GM23338 (cell line): ENCODE data around the gene DEK. TPM values are rescaled to one million over a fixed set of nuclear protein-coding genes. Genes with fewer than 3 reads are reported as not detected.

Experiments used
- ATAC-seq: fragments of 200-7000 bp; cut with Tn5 transposase; 3 replicates; pipeline ENCODE4 v1.9.1; 2020
- DNase-seq: peaks from one replicate; pipeline ENCODE4 v3.0.0-alpha.2; 2015; ENCODE audit warnings: low spot score
- H2AFZ ChIP-seq: fragments of 200-600 bp; sonication (generic); 2 replicates; pipeline ENCODE4 v1.8.0; 2016; ENCODE audit warnings: antibody characterized with exemption, mild to moderate bottlenecking, moderate library complexity
- H3F3A ChIP-seq: fragments of 200-600 bp; sonication (generic); replicated peaks from 2 replicates; pipeline ENCODE4 v1.8.0; 2017; ENCODE audit warnings: antibody characterized with exemption, mixed run types, low read depth
- H3K27ac ChIP-seq: fragments of 200-600 bp; sonication (generic); 2 replicates; pipeline ENCODE4 v1.6.1; 2016; ENCODE audit warnings: low read depth
- H3K27me3 ChIP-seq: fragments of 200-600 bp; sonication (generic); 2 replicates; pipeline ENCODE4 v1.8.0; 2016; ENCODE audit warnings: mild to moderate bottlenecking, mixed run types, moderate library complexity; ENCODE audit not compliant: insufficient read depth
- H3K36me3 ChIP-seq: fragments of 200-600 bp; sonication (generic); 2 replicates; pipeline ENCODE4 v1.8.0; 2016; ENCODE audit warnings: mild to moderate bottlenecking; ENCODE audit not compliant: insufficient read depth
- H3K4me1 ChIP-seq: fragments of 200-600 bp; sonication (generic); 2 replicates; pipeline ENCODE4 v1.8.0; 2016; ENCODE audit warnings: mild to moderate bottlenecking, moderate library complexity; ENCODE audit not compliant: insufficient read depth
- H3K4me2 ChIP-seq: fragments of 200-600 bp; sonication (generic); 2 replicates; pipeline ENCODE4 v1.7.1; 2017; ENCODE audit warnings: mixed run types
- H3K4me3 ChIP-seq: fragments of 200-600 bp; sonication (generic); 2 replicates; pipeline ENCODE4 v1.6.1; 2016; ENCODE audit warnings: mixed run types
- H3K79me2 ChIP-seq: fragments of 200-600 bp; sonication (generic); replicated peaks from 2 replicates; pipeline ENCODE4 v1.8.0; 2017; ENCODE audit warnings: mild to moderate bottlenecking; ENCODE audit not compliant: insufficient read depth
- H3K9me2 ChIP-seq: fragments of 200-600 bp; sonication (generic); 2 replicates; pipeline ENCODE4 v1.8.0; 2017; ENCODE audit not compliant: insufficient read depth
- H4K20me1 ChIP-seq: fragments of 200-600 bp; sonication (generic); replicated peaks from 2 replicates; pipeline ENCODE4 v1.8.0; 2017; ENCODE audit warnings: mild to moderate bottlenecking; ENCODE audit not compliant: insufficient read depth
- H3K27ac Mint-ChIP-seq: 2 replicates; pipeline ENCODE4 v1.8.0; 2020; ENCODE audit warnings: inconsistent platforms, mild to moderate bottlenecking, moderate library complexity, mixed read lengths
- H3K27me3 Mint-ChIP-seq: 3 replicates; pipeline ENCODE4 v1.8.0; 2022; ENCODE audit warnings: low read depth, mild to moderate bottlenecking, moderate library complexity, mixed read lengths, inconsistent platforms; ENCODE audit not compliant: insufficient read depth, poor library complexity
- H3K36me3 Mint-ChIP-seq: 3 replicates; pipeline ENCODE4 v1.8.0; 2021; ENCODE audit warnings: low read depth, mild to moderate bottlenecking, inconsistent platforms, moderate library complexity, mixed read lengths
- H3K4me1 Mint-ChIP-seq: 3 replicates; pipeline ENCODE4 v1.8.0; 2020; ENCODE audit warnings: mild to moderate bottlenecking, inconsistent platforms, mixed read lengths
- H3K4me3 Mint-ChIP-seq: 3 replicates; pipeline ENCODE4 v1.8.0; 2021; ENCODE audit warnings: moderate library complexity, mild to moderate bottlenecking, inconsistent platforms, mixed read lengths
- H3K9me3 Mint-ChIP-seq: 3 replicates; pipeline ENCODE4 v1.8.0; 2020; ENCODE audit warnings: moderate library complexity, mild to moderate bottlenecking, inconsistent platforms, mixed read lengths
- CREB1 ChIP-seq: fragments of 250-450 bp; sonication (Bioruptor Pico); IDR thresholded peaks from 2 replicates; pipeline ENCODE4 v1.5.0; 2020; ENCODE audit warnings: low read depth, mild to moderate bottlenecking, moderate library complexity
- CTCF ChIP-seq, 2 experiments: fragments of 200-600 bp in 1 of 2; sonication (generic) in 1 of 2; conservative IDR thresholded peaks; 2 replicates each; pipeline versions ENCODE4 v1.5.1 to v1.6.1; 2016 to 2017; ENCODE audit warnings: antibody characterized with exemption in 2 of 2, low read depth in 2 of 2, mild to moderate bottlenecking in 2 of 2, moderate library complexity in 1 of 2
- EZH2phosphoT487 ChIP-seq: fragments of 200-600 bp; sonication (generic); IDR thresholded peaks from one replicate; pipeline ENCODE4 v1.8.1; 2018; ENCODE audit warnings: antibody characterized with exemption; ENCODE audit not compliant: unreplicated experiment
- REST ChIP-seq: IDR thresholded peaks from one replicate; pipeline ENCODE4 v1.6.1; 2018; ENCODE audit warnings: antibody characterized with exemption; ENCODE audit not compliant: unreplicated experiment
- STAT1 ChIP-seq: IDR thresholded peaks from one replicate; pipeline ENCODE4 v1.6.1; 2016; ENCODE audit warnings: antibody characterized with exemption; ENCODE audit not compliant: unreplicated experiment
- ZNF114 ChIP-seq: fragments of 250-450 bp; sonication (Bioruptor Pico); IDR thresholded peaks from 2 replicates; pipeline ENCODE4 v1.5.0; 2020; ENCODE audit warnings: mild to moderate bottlenecking, moderate library complexity
- ZNF331 ChIP-seq: fragments of 250-450 bp; sonication (Bioruptor Pico); IDR thresholded peaks from 2 replicates; pipeline ENCODE4 v1.5.0; 2020; ENCODE audit warnings: low read depth, mild to moderate bottlenecking, moderate library complexity
- ZNF462 ChIP-seq: fragments of 250-450 bp; sonication (Bioruptor Pico); IDR thresholded peaks from 2 replicates; pipeline ENCODE4 v1.5.0; 2020; ENCODE audit warnings: mild to moderate bottlenecking, moderate library complexity
- polyA plus RNA-seq: library from polyadenylated mRNA; unstranded; fragments of >200 nt; fragmentation: Nextera tagmentation; extraction: Ambion mirVana; gene quantifications from 2 replicates; pipeline ENCODE4 v1.2.1, GENCODE V29; 2016
- total RNA-seq: library from RNA; depleted of rRNA; stranded (reverse); fragments of >200 nt; shearing (Covaris generic); gene quantifications from 2 replicates; pipeline ENCODE4 v1.2.3, GENCODE V29; 2014

Gene DEK
- total and polyA plus RNA-seq, 2 experiments from 2014 or later: 218 to 582 TPM

GRCh38 chr6:18281564-18281963, 17.2 kb upstream of the DEK start:
- H3K4me1 ChIP-seq: peaks cover 16% of the 10 kb centered on the region
- H2AFZ ChIP-seq: no peak overlapping the region
- H3K36me3 ChIP-seq: no peaks in the 10 kb centered on the region
- no peak overlapping the region for H3K27ac ChIP-seq
- 0 out of 2 replicates have a peak, but pooled peaks cover 2% of the 10 kb centered on the region for H4K20me1 ChIP-seq
- ATAC-seq (no peak), DNase-seq (no peak)
- Mint-ChIP-seq H3K4me3 (no peak overlapping the region), H3K36me3 (no peaks in the 10 kb centered on the region; the same call in 2 of the 3 replicates), H3K27ac (no peak overlapping the region), H3K4me1 (peaks cover 11% of the 10 kb centered on the region), H3K27me3 (peaks cover 21% of the 10 kb centered on the region), H3K9me3 (no peaks in the 10 kb centered on the region; the same call in 2 of the 3 replicates)
- H3K79me2 ChIP-seq: no peaks in the 10 kb centered on the region
- no peak overlapping the region for H3K4me3 ChIP-seq
- TF ChIP-seq CTCF (conservative IDR thresholded peaks at IDR 0.05; ENCODE audit: low read depth in 2 of 2): no peak
- TF ChIP-seq ZNF331: no peak
- TF ChIP-seq EZH2phosphoT487: no peak
- H3F3A ChIP-seq: no peaks in the 10 kb centered on the region
- H3K4me2 ChIP-seq: no peak overlapping the region
- peaks cover 40% of the 10 kb centered on the region for H3K27me3 ChIP-seq
- no peaks in the 10 kb centered on the region for H3K9me2 ChIP-seq

- Histone ChIP-seq H3F3A (no peaks in the 10 kb centered on the region), H2AFZ (no peak overlapping the region), H3K79me2 (no peaks in the 10 kb centered on the region), H3K9me2 (no peaks in the 10 kb centered on the region), H4K20me1 (0 out of 2 replicates have a peak, but pooled peaks cover 2% of the 10 kb centered on the region), H3K4me1 (peaks cover 17% of the 10 kb centered on the region), H3K27me3 (peaks cover 54% of the 10 kb centered on the region), H3K27ac (no peak overlapping the region), H3K4me3 (no peak overlapping the region), H3K36me3 (no peaks in the 10 kb centered on the region), H3K4me2 (no peak overlapping the region)
- DNase-seq (no peak), ATAC-seq (no peak)
- Mint-ChIP-seq H3K36me3 (no peaks in the 10 kb centered on the region; the same call in 2 of the 3 replicates), H3K27ac (no peak overlapping the region), H3K4me1 (peaks cover 13% of the 10 kb centered on the region), H3K27me3 (peaks cover 23% of the 10 kb centered on the region), H3K9me3 (no peaks in the 10 kb centered on the region; the same call in 2 of the 3 replicates), H3K4me3 (no peak overlapping the region)
- no peak for TF ChIP-seq ZNF114
- no peak for TF ChIP-seq REST
- no peak for TF ChIP-seq CTCF (conservative IDR thresholded peaks at IDR 0.05; ENCODE audit: low read depth in 2 of 2)
- TF ChIP-seq ZNF462 (CRISPR knock-in tag): no peak
- no peak for TF ChIP-seq CREB1 (CRISPR knock-in tag)
- no peak for TF ChIP-seq STAT1
Observed at GRCh38 chr6:18280084-18280483, 15.8 kb upstream of the DEK start.
